Measurements from ENCODE around the gene GGT7.
A peak's percentile ranks its signal among the peaks of the same experiment; 100 is the strongest.

The GGT7 gene

DNA sequence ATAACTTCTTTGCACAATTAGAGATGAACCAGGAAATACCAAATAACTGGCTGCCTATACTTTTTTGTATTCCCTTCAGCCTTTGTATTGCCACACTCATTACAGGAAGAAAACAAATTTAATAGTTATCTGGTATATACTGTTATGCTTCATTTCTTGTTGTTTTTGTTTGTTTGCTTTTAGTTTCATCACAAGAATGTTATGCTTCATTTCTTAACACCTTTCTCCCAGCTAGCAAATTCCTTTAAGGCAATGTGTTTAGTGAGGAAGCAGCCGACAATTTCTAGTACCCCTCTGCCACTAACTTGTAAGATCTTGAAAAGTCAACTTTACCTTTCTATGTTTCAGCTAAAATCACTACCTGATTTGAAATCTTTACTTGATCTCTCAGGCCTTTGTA lies 48.6 kb downstream of the GGT7 start:
- no peak for DNase-seq (ENCODE audit: low spot score)
- Histone ChIP-seq H3K9me3 (ENCODE audit: severe bottlenecking) (no peaks in the 10 kb centered on the region), H3K27me3 (ENCODE audit: insufficient read depth, poor library complexity, severe bottlenecking) (no peaks in the 10 kb centered on the region), H3K4me1 (ENCODE audit: insufficient read depth, poor library complexity, severe bottlenecking) (peaks cover 27% of the 10 kb centered on the region), H3K4me3 (ENCODE audit: severe bottlenecking) (peak overlapping the region; percentile 98), H3K36me3 (ENCODE audit: low read depth) (peaks cover 26% of the 10 kb centered on the region), H3K27ac (ENCODE audit: poor library complexity, severe bottlenecking) (peak overlapping the region; percentile 89)
- no peak for TF ChIP-seq CTCF (IDR thresholded peaks at IDR 0.05; ENCODE audit: poor library complexity, severe bottlenecking)
- no peak for ATAC-seq (ENCODE audit: low read depth)

- DNase-seq (ENCODE audit: low spot score) (no peak), ATAC-seq (ENCODE audit: low read depth) (no peak)
- Histone ChIP-seq H3K27me3 (ENCODE audit: insufficient read depth, poor library complexity, severe bottlenecking) (no peaks in the 10 kb centered on the region), H3K4me1 (ENCODE audit: insufficient read depth, poor library complexity, severe bottlenecking) (peaks cover 27% of the 10 kb centered on the region), H3K4me3 (ENCODE audit: severe bottlenecking) (no peak overlapping the region), H3K36me3 (ENCODE audit: low read depth) (peaks cover 36% of the 10 kb centered on the region), H3K27ac (ENCODE audit: poor library complexity, severe bottlenecking) (no peak overlapping the region), H3K9me3 (ENCODE audit: severe bottlenecking) (no peaks in the 10 kb centered on the region)
- TF ChIP-seq CTCF (IDR thresholded peaks at IDR 0.05; ENCODE audit: poor library complexity, severe bottlenecking) = no peak
Observed at GRCh38 chr20:34820805-34821578, 51.7 kb downstream of the GGT7 start.

- no peak overlapping the region for H3K4me3 ChIP-seq (ENCODE audit: severe bottlenecking)
- H3K4me1 ChIP-seq (ENCODE audit: insufficient read depth, poor library complexity, severe bottlenecking) = peaks cover 13% of the 10 kb centered on the region
- DNase-seq (ENCODE audit: low spot score) (no peak), ATAC-seq (ENCODE audit: low read depth) (no peak)
- H3K9me3 ChIP-seq (ENCODE audit: severe bottlenecking) = no peaks in the 10 kb centered on the region
- TF ChIP-seq CTCF (IDR thresholded peaks at IDR 0.05; ENCODE audit: poor library complexity, severe bottlenecking) = no peak
- no peaks in the 10 kb centered on the region for H3K27me3 ChIP-seq (ENCODE audit: insufficient read depth, poor library complexity, severe bottlenecking)
- H3K27ac ChIP-seq (ENCODE audit: poor library complexity, severe bottlenecking) = no peak overlapping the region
- peaks cover 33% of the 10 kb centered on the region for H3K36me3 ChIP-seq (ENCODE audit: low read depth)
Observed at GRCh38 chr20:34817801-34818200, 54.9 kb downstream of the GGT7 start.

- DNase-seq (ENCODE audit: low spot score) (no peak), ATAC-seq (ENCODE audit: low read depth) (no peak)
- Histone ChIP-seq H3K4me3 (ENCODE audit: severe bottlenecking) (no peak overlapping the region), H3K27ac (ENCODE audit: poor library complexity, severe bottlenecking) (no peak overlapping the region), H3K27me3 (ENCODE audit: insufficient read depth, poor library complexity, severe bottlenecking) (no peaks in the 10 kb centered on the region), H3K4me1 (ENCODE audit: insufficient read depth, poor library complexity, severe bottlenecking) (peaks cover 6% of the 10 kb centered on the region), H3K36me3 (ENCODE audit: low read depth) (peaks cover 28% of the 10 kb centered on the region), H3K9me3 (ENCODE audit: severe bottlenecking) (no peaks in the 10 kb centered on the region)
- TF ChIP-seq CTCF (IDR thresholded peaks at IDR 0.05; ENCODE audit: poor library complexity, severe bottlenecking) = no peak
Observed at GRCh38 chr20:34817072-34817471, 55.6 kb downstream of the GGT7 start.

DNA sequence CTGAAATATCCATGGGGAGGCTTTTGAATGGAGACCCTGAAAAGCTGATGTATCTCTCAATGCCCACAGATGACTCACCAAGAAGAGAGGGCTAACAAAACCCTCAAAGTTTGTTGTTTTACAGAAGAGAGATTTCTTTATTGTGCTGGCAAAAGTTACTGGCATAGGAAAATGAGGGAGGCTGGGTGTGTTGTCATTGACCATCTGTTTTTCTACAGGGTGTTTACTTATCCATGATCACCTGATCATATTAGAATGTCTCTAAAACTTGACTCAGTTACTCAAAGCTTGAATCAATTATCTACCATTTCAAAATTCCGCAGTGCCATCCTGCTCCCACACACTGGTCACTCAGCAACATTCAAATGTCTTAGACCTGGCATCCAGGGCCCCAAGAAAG lies 57.0 kb downstream of the GGT7 start:
- ATAC-seq (ENCODE audit: low read depth) (no peak), DNase-seq (ENCODE audit: low spot score) (no peak)
- no peak overlapping the region for H3K27ac ChIP-seq (ENCODE audit: poor library complexity, severe bottlenecking)
- no peak for TF ChIP-seq CTCF (IDR thresholded peaks at IDR 0.05; ENCODE audit: poor library complexity, severe bottlenecking)
- peaks cover 28% of the 10 kb centered on the region for H3K36me3 ChIP-seq (ENCODE audit: low read depth)
- H3K27me3 ChIP-seq (ENCODE audit: insufficient read depth, poor library complexity, severe bottlenecking) = no peaks in the 10 kb centered on the region
- H3K4me3 ChIP-seq (ENCODE audit: severe bottlenecking) = no peak overlapping the region
- peaks cover 2% of the 10 kb centered on the region for H3K4me1 ChIP-seq (ENCODE audit: insufficient read depth, poor library complexity, severe bottlenecking)
- no peaks in the 10 kb centered on the region for H3K9me3 ChIP-seq (ENCODE audit: severe bottlenecking)

Data from RWPE2 (cell line).